GM12878 (cell line): ENCODE measurements around the gene NUP210. TPM values are rescaled to one million over a fixed set of nuclear protein-coding genes. Genes with fewer than 3 reads are reported as not detected.

Experiments used
- BCL11A ChIP-seq: IDR thresholded peaks from 2 replicates; pipeline ENCODE4 v1.6.1; 2011; ENCODE audit warnings: low read depth, low read length
- CEBPB ChIP-seq, 2 experiments: fragments of 150-350 bp in 1 of 2; IDR thresholded peaks; 2 replicates each; pipeline ENCODE4 v1.6.1; 2012 to 2014; ENCODE audit warnings: low read depth in 2 of 2, low read length in 2 of 2, borderline replicate concordance in 1 of 2, inconsistent platforms in 1 of 2
- FOXM1 ChIP-seq: IDR thresholded peaks from 2 replicates; pipeline ENCODE4 v1.6.1; 2012; ENCODE audit warnings: low read depth, mild to moderate bottlenecking, inconsistent platforms, low read length, moderate library complexity
- HCFC1 ChIP-seq: fragments of 150-350 bp; IDR thresholded peaks from 2 replicates; pipeline ENCODE4 v1.6.1; 2014; ENCODE audit warnings: low read length
- HDAC2 ChIP-seq: fragments of 200-600 bp; sonication (generic); IDR thresholded peaks from 2 replicates; pipeline ENCODE4 v1.6.1; 2017
- JUND ChIP-seq: IDR thresholded peaks from 2 replicates; pipeline ENCODE4 v1.6.1; 2012; ENCODE audit warnings: low read depth, mild to moderate bottlenecking, low read length, improper control_type of control experiment, moderate library complexity
- LARP7 ChIP-seq: fragments of 450-650 bp; IDR thresholded peaks from 2 replicates; pipeline ENCODE4 v1.6.1; 2017; ENCODE audit warnings: mild to moderate bottlenecking
- PAX5 ChIP-seq: IDR thresholded peaks from 2 replicates; pipeline ENCODE4 v1.6.1; 2011; ENCODE audit warnings: low read depth, low read length, borderline replicate concordance
- POLR2AphosphoS5 ChIP-seq: IDR thresholded peaks from 2 replicates; pipeline ENCODE4 v1.6.1; 2011; ENCODE audit warnings: mild to moderate bottlenecking, low read length, inconsistent platforms
- RELA ChIP-seq: fragments of 450-650 bp; IDR thresholded peaks from 2 replicates; pipeline ENCODE4 v1.8.0; 2014; ENCODE audit warnings: borderline replicate concordance; ENCODE audit not compliant: partially characterized antibody
- SP1 ChIP-seq: IDR thresholded peaks from one replicate; pipeline ENCODE4 v1.6.1; 2011; ENCODE audit warnings: low read depth, low read length
- STAT3 ChIP-seq: IDR thresholded peaks from 2 replicates; pipeline ENCODE4 v1.6.1; 2011; ENCODE audit warnings: low read depth, low read length, improper control_type of control experiment
- polyA plus RNA-seq, 11 experiments: library from polyadenylated mRNA; depleted of rRNA in 4 of 11; unstranded in 6 of 11; stranded (reverse) in 5 of 11; fragments of >200 nt; fragmentation: Nextera tagmentation in 4 of 11; fragmentation: Illumina TruSeq in 1 of 11; extraction: Ambion mirVana in 4 of 11; extraction: Trizol in 1 of 11; gene quantifications; 1 replicate in 1 of 11; 2 replicates in 10 of 11; pipeline versions ENCODE4 v1.2.1 to v1.2.3, GENCODE V29; 2011 to 2016; ENCODE audit warnings: inconsistent platforms in 2 of 11, missing spikeins in 2 of 11, low read depth in 1 of 11
- total RNA-seq, 4 experiments: library from RNA; depleted of rRNA in 3 of 4; stranded (reverse); fragments of >200 nt in 3 of 4; fragmentation: Illumina TruSeq in 1 of 4; extraction: Trizol in 1 of 4; gene quantifications; 2 replicates each; pipeline versions ENCODE4 v1.2.1 to v1.2.3, GENCODE V29; 2013 to 2021
- TF ChIP-seq, protein P1 (sequence below): fragments of 450-650 bp; formaldehyde crosslinking; IDR thresholded peaks from 2 replicates; pipeline ENCODE4 v1.4.0; 2022; ENCODE audit warnings: mild to moderate bottlenecking, moderate library complexity
- TF ChIP-seq, protein P2 (sequence below): fragments of 450-650 bp; IDR thresholded peaks from 2 replicates; pipeline ENCODE4 v1.6.1; 2017; ENCODE audit warnings: low read depth, mild to moderate bottlenecking, moderate library complexity
- TF ChIP-seq, protein P3 (sequence below): fragments of 450-650 bp; IDR thresholded peaks from 2 replicates; pipeline ENCODE4 v1.6.1; 2017; ENCODE audit warnings: antibody characterized with exemption, mild to moderate bottlenecking, moderate library complexity
- TF ChIP-seq, protein P4 (sequence below): IDR thresholded peaks from 2 replicates; pipeline ENCODE4 v1.6.1; 2012; ENCODE audit warnings: low read length, inconsistent platforms

Gene NUP210
- total and polyA plus RNA-seq, 10 of the 15 experiments (the other 5 are each of a cell fraction or from before 2014, with no cell fraction given), result 2.9 to 150 (median 76.0) TPM

DNA sequence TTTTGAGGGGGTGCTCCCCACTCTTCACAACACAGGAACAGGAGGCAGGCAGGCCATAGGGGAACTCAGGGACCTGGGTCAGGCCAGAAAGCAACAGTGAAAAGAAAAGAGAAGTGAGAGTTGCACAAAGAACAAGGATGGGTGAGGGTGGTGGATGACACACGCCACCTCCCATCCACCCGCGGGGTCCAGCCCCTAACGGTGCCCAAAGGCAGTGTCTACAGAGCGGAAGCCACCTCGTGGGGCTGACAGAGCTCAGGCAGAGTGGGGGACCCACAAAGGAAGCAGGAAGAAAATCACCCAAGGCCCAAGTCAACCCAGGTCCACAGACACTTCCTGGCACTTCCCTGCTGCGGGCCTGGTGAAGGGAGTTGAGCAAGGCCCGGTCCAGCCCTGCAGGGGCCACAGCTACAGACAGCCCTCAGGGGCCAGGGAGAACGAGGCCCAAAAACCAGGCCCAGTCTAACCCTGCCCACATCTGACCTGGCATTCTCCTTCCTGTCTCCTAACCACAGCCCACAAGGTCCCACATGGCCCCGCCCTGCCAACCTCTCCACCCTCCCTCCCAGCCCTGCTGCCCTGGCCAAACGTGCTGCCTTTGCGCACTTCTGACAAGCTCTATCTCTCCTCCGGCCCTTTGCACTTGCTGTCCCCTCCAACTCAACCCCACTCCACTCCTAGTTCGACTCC lies 5.9 kb downstream of the NUP210 start (continued):
- peak; percentile 69; the same call in 1 of the 2 replicates for TF ChIP-seq LARP7
- TF ChIP-seq, protein P1, sequence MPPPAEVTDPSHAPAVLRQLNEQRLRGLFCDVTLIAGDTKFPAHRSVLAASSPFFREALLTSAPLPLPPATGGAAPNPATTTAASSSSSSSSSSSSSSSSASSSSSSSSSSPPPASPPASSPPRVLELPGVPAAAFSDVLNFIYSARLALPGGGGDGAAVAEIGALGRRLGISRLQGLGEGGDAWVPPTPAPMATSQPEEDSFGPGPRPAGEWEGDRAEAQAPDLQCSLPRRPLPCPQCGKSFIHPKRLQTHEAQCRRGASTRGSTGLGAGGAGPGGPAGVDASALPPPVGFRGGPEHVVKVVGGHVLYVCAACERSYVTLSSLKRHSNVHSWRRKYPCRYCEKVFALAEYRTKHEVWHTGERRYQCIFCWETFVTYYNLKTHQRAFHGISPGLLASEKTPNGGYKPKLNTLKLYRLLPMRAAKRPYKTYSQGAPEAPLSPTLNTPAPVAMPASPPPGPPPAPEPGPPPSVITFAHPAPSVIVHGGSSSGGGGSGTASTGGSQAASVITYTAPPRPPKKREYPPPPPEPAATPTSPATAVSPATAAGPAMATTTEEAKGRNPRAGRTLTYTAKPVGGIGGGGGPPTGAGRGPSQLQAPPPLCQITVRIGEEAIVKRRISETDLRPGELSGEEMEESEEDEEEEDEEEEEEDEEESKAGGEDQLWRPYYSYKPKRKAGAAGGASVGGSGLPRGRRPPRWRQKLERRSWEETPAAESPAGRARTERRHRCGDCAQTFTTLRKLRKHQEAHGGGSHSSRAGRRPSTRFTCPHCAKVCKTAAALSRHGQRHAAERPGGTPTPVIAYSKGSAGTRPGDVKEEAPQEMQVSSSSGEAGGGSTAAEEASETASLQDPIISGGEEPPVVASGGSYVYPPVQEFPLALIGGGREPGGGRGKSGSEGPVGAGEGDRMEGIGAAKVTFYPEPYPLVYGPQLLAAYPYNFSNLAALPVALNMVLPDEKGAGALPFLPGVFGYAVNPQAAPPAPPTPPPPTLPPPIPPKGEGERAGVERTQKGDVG, result no peak
- no peak for TF ChIP-seq HCFC1
- peak; percentile 58 for TF ChIP-seq POLR2AphosphoS5
- TF ChIP-seq, protein P2, sequence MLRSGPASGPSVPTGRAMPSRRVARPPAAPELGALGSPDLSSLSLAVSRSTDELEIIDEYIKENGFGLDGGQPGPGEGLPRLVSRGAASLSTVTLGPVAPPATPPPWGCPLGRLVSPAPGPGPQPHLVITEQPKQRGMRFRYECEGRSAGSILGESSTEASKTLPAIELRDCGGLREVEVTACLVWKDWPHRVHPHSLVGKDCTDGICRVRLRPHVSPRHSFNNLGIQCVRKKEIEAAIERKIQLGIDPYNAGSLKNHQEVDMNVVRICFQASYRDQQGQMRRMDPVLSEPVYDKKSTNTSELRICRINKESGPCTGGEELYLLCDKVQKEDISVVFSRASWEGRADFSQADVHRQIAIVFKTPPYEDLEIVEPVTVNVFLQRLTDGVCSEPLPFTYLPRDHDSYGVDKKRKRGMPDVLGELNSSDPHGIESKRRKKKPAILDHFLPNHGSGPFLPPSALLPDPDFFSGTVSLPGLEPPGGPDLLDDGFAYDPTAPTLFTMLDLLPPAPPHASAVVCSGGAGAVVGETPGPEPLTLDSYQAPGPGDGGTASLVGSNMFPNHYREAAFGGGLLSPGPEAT, result peak; percentile 89
- TF ChIP-seq, protein P3, sequence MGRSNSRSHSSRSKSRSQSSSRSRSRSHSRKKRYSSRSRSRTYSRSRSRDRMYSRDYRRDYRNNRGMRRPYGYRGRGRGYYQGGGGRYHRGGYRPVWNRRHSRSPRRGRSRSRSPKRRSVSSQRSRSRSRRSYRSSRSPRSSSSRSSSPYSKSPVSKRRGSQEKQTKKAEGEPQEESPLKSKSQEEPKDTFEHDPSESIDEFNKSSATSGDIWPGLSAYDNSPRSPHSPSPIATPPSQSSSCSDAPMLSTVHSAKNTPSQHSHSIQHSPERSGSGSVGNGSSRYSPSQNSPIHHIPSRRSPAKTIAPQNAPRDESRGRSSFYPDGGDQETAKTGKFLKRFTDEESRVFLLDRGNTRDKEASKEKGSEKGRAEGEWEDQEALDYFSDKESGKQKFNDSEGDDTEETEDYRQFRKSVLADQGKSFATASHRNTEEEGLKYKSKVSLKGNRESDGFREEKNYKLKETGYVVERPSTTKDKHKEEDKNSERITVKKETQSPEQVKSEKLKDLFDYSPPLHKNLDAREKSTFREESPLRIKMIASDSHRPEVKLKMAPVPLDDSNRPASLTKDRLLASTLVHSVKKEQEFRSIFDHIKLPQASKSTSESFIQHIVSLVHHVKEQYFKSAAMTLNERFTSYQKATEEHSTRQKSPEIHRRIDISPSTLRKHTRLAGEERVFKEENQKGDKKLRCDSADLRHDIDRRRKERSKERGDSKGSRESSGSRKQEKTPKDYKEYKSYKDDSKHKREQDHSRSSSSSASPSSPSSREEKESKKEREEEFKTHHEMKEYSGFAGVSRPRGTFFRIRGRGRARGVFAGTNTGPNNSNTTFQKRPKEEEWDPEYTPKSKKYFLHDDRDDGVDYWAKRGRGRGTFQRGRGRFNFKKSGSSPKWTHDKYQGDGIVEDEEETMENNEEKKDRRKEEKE, result no peak
- no peak for TF ChIP-seq JUND
- TF ChIP-seq CEBPB (IDR thresholded peaks at IDR 0.05; ENCODE audit: borderline replicate concordance in 1 of 2, low read depth in 2 of 2, low read length in 2 of 2), result no peak
- TF ChIP-seq HDAC2, result no peak
- TF ChIP-seq STAT3, result peak; percentile 49; the same call in 1 of the 2 replicates
- TF ChIP-seq FOXM1, result no peak
- peak; percentile 65 for TF ChIP-seq SP1
- TF ChIP-seq, protein P4, sequence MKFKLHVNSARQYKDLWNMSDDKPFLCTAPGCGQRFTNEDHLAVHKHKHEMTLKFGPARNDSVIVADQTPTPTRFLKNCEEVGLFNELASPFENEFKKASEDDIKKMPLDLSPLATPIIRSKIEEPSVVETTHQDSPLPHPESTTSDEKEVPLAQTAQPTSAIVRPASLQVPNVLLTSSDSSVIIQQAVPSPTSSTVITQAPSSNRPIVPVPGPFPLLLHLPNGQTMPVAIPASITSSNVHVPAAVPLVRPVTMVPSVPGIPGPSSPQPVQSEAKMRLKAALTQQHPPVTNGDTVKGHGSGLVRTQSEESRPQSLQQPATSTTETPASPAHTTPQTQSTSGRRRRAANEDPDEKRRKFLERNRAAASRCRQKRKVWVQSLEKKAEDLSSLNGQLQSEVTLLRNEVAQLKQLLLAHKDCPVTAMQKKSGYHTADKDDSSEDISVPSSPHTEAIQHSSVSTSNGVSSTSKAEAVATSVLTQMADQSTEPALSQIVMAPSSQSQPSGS, result peak; percentile 45; the same call in 1 of the 2 replicates
- TF ChIP-seq RELA, result peak; percentile 25
- TF ChIP-seq BCL11A, result peak; percentile 64
- peak; percentile 81 for TF ChIP-seq PAX5
